NB4 (cell line): Measurements from ENCODE around the gene DAPK1.

Experiments used
- CTCF ChIP-seq: IDR thresholded peaks from one replicate; pipeline ENCODE4 v1.5.1; 2012; ENCODE audit warnings: low read depth, low read length
- MAX ChIP-seq: IDR thresholded peaks from 2 replicates; pipeline ENCODE4 v1.6.1; 2011; ENCODE audit warnings: low read depth, low read length
- MYC ChIP-seq: IDR thresholded peaks from 2 replicates; pipeline ENCODE4 v1.6.1; 2011; ENCODE audit warnings: low read depth, low read length
- POLR2A ChIP-seq: IDR thresholded peaks from 2 replicates; pipeline ENCODE4 v1.6.1; 2011; ENCODE audit warnings: mild to moderate bottlenecking; ENCODE audit not compliant: insufficient read length; ENCODE audit errors: extremely low read depth

- TF ChIP-seq CTCF (no peak), POLR2A (no peak), MAX (no peak), MYC (no peak)
Measured at GRCh38 chr9:87557996-87558395, 60.3 kb downstream of the DAPK1 start.
